Osteoblast (primary cell): Measurements from ENCODE around the gene OR2W1. TPM values are rescaled to one million over a fixed set of nuclear protein-coding genes. Genes with fewer than 3 reads are reported as not detected.

ENCODE experiments used
- DNase-seq: peaks from one replicate; pipeline ENCODE4 v3.0.0; 2011; ENCODE audit warnings: low spot score, mixed read lengths; ENCODE audit not compliant: insufficient read length; ENCODE audit errors: missing footprints
- H2AFZ ChIP-seq: 2 replicates; pipeline ENCODE4 v1.6.0; 2011; ENCODE audit warnings: mild to moderate bottlenecking, low read length
- H3K27ac ChIP-seq: 2 replicates; pipeline ENCODE4 v1.5.1; 2011; ENCODE audit warnings: mild to moderate bottlenecking, low read depth, low read length, moderate library complexity
- H3K27me3 ChIP-seq: 2 replicates; pipeline ENCODE4 v1.6.0; 2012; ENCODE audit warnings: mild to moderate bottlenecking, control low read depth, inconsistent platforms, low read length, moderate library complexity; ENCODE audit not compliant: insufficient read depth
- H3K36me3 ChIP-seq: 2 replicates; pipeline ENCODE4 v1.5.1; 2011; ENCODE audit warnings: mild to moderate bottlenecking, low read length, control low read depth, moderate library complexity; ENCODE audit not compliant: insufficient read depth
- H3K4me1 ChIP-seq: 2 replicates; pipeline ENCODE4 v1.5.1; 2011; ENCODE audit warnings: mild to moderate bottlenecking, low read length, control low read depth, moderate library complexity; ENCODE audit not compliant: insufficient read depth
- H3K4me2 ChIP-seq: 2 replicates; pipeline ENCODE4 v1.6.0; 2011; ENCODE audit warnings: mild to moderate bottlenecking, low read length; ENCODE audit not compliant: insufficient read depth
- H3K4me3 ChIP-seq: fragments of 200-600 bp; sonication (generic); 3 replicates; pipeline ENCODE4 v1.5.1; 2012; ENCODE audit warnings: mild to moderate bottlenecking, low read length, inconsistent platforms; ENCODE audit not compliant: insufficient read depth
- H3K79me2 ChIP-seq: 2 replicates; pipeline ENCODE4 v1.6.0; 2012; ENCODE audit warnings: mild to moderate bottlenecking, low read length, control low read depth, inconsistent platforms; ENCODE audit not compliant: insufficient read depth
- H3K9me3 ChIP-seq: 2 replicates; pipeline ENCODE4 v1.5.1; 2011; ENCODE audit warnings: low read depth, low read length, control low read depth
- H4K20me1 ChIP-seq: 2 replicates; pipeline ENCODE4 v1.6.0; 2012; ENCODE audit warnings: mild to moderate bottlenecking, low read length, control low read depth; ENCODE audit not compliant: insufficient read depth
- CTCF ChIP-seq: IDR thresholded peaks from 2 replicates; pipeline ENCODE4 v1.5.1; 2011; ENCODE audit warnings: mild to moderate bottlenecking, low read depth, low read length, moderate library complexity; ENCODE audit errors: extremely low read depth
- total RNA-seq: library from RNA; depleted of rRNA; stranded (reverse); fragments of >200 nt; gene quantifications from 2 replicates; pipeline ENCODE4 v1.2.3, GENCODE V29; 2012

The OR2W1 gene
- total RNA-seq, 1 donor: not detected

GRCh38 chr6:29005183-29005885 is 39.6 kb downstream of the OR2W1 start, which contains the start of gene ZNF311:
TSS of gene ZNF311 (minus strand) at chr6:29005315. CDS start at chr6:29003954, 1,361 bp downstream.
- H3K27ac ChIP-seq: no peak within 1 kb of the TSS
- no peaks in the 10 kb centered on the region for H4K20me1 ChIP-seq
- H3K4me3 ChIP-seq: peak within 1 kb of the TSS; percentile 81
- no peaks in the 10 kb centered on the region for H3K4me1 ChIP-seq
- peak; percentile 92 for DNase-seq
- H3K27me3 ChIP-seq: no peaks in the 10 kb centered on the region
- H3K4me2 ChIP-seq: peak within 1 kb of the TSS; percentile 86
- no peaks in the 10 kb centered on the region for H3K36me3 ChIP-seq
- no peak for TF ChIP-seq CTCF
- H3K79me2 ChIP-seq: no peaks in the 10 kb centered on the region
- no peaks in the 10 kb centered on the region for H3K9me3 ChIP-seq
- peak within 1 kb of the TSS; percentile 95 for H2AFZ ChIP-seq

- no peak for DNase-seq
- Histone ChIP-seq H3K79me2 (no peaks in the 10 kb centered on the region), H4K20me1 (no peaks in the 10 kb centered on the region), H2AFZ (no peak overlapping the region), H3K36me3 (no peaks in the 10 kb centered on the region), H3K27ac (no peak overlapping the region), H3K27me3 (no peaks in the 10 kb centered on the region), H3K4me2 (no peak overlapping the region), H3K9me3 (peaks cover 8% of the 10 kb centered on the region), H3K4me3 (no peak overlapping the region), H3K4me1 (no peaks in the 10 kb centered on the region)
- TF ChIP-seq CTCF: no peak
Observed at GRCh38 chr6:28996844-28997510, 48.0 kb downstream of the OR2W1 start.

- no peak for TF ChIP-seq CTCF
- H3K4me1 ChIP-seq: no peaks in the 10 kb centered on the region
Observed at GRCh38 chr6:28995093-28995650, 49.8 kb downstream of the OR2W1 start.

More at GRCh38 chr6:28995093-28995650, 49.8 kb downstream of the OR2W1 start:
- Histone ChIP-seq H3K27ac (no peak overlapping the region), H4K20me1 (no peaks in the 10 kb centered on the region), H3K36me3 (no peaks in the 10 kb centered on the region), H3K9me3 (peaks cover 8% of the 10 kb centered on the region), H3K79me2 (no peaks in the 10 kb centered on the region), H3K27me3 (no peaks in the 10 kb centered on the region), H3K4me3 (no peak overlapping the region), H3K4me2 (no peak overlapping the region), H2AFZ (no peak overlapping the region)
- DNase-seq: peak; percentile 35

Other genes with a start within 250 kb of the OR2W1 start
- gene TRIM27, start 121.2 kb downstream of the OR2W1 start, total RNA-seq: 53.6 and 63.6 TPM in 2 replicates
- 0.88 and 1.1 TPM in 2 replicates for gene ZNF311, start 39.9 kb downstream of the OR2W1 start, total RNA-seq
- not detected in 2 replicates for gene OR2B3, start 42.1 kb upstream of the OR2W1 start, total RNA-seq
- gene OR2J1, start 54.3 kb upstream of the OR2W1 start, total RNA-seq: not detected in 2 replicates
- gene OR2J3, start 62.9 kb upstream of the OR2W1 start, total RNA-seq: not detected in 2 replicates
- gene OR2J2, start 125.7 kb upstream of the OR2W1 start, total RNA-seq: not detected in 2 replicates